Liver (tissue), 3 donors: ENCODE data around the gene LRMDA.

ENCODE experiments used
- ATF3 ChIP-seq: IDR thresholded peaks from 2 replicates; pipeline ENCODE4 v1.6.1; 2016; ENCODE audit warnings: antibody characterized with exemption
- FOXA1 ChIP-seq: IDR thresholded peaks from 2 replicates; pipeline ENCODE4 v1.6.1; 2016; ENCODE audit warnings: antibody characterized with exemption
- GABPA ChIP-seq, 2 donors: IDR thresholded peaks in 1 of 2; conservative IDR thresholded peaks in 1 of 2; 2 replicates each; pipeline ENCODE4 v1.6.1; 2016; ENCODE audit warnings: antibody characterized with exemption in 2 of 2, mild to moderate bottlenecking in 1 of 2, moderate library complexity in 1 of 2
- HNF4A ChIP-seq, 2 donors: conservative IDR thresholded peaks; 2 replicates each; pipeline ENCODE4 v1.6.1; 2016; ENCODE audit warnings: antibody characterized with exemption in 2 of 2, mild to moderate bottlenecking in 2 of 2
- JUND ChIP-seq, 2 donors: IDR thresholded peaks; 2 replicates each; pipeline ENCODE4 v1.6.1; 2016; ENCODE audit warnings: antibody characterized with exemption in 2 of 2
- RAD21 ChIP-seq, 2 donors: IDR thresholded peaks; 2 replicates each; pipeline ENCODE4 v1.6.1; 2016; ENCODE audit warnings: antibody characterized with exemption in 2 of 2, mild to moderate bottlenecking in 2 of 2
- REST ChIP-seq: IDR thresholded peaks from 2 replicates; pipeline ENCODE4 v1.6.1; 2016; ENCODE audit warnings: antibody characterized with exemption, mild to moderate bottlenecking
- RXRA ChIP-seq, 2 donors: IDR thresholded peaks; 2 replicates each; pipeline ENCODE4 v1.6.1; 2017 to 2018; ENCODE audit warnings: antibody characterized with exemption in 2 of 2, mild to moderate bottlenecking in 1 of 2
- SP1 ChIP-seq: IDR thresholded peaks from 2 replicates; pipeline ENCODE4 v1.6.1; 2018; ENCODE audit warnings: antibody characterized with exemption, mild to moderate bottlenecking
- TAF1 ChIP-seq: conservative IDR thresholded peaks from 2 replicates; pipeline ENCODE4 v1.6.1; 2016; ENCODE audit warnings: antibody characterized with exemption, mild to moderate bottlenecking
- YY1 ChIP-seq: IDR thresholded peaks from 2 replicates; pipeline ENCODE4 v1.6.1; 2016; ENCODE audit warnings: antibody characterized with exemption, mild to moderate bottlenecking
- TF ChIP-seq, protein P1 (sequence below): IDR thresholded peaks from 2 replicates; pipeline ENCODE4 v1.6.1; 2016; ENCODE audit warnings: antibody characterized with exemption
- TF ChIP-seq, protein P2 (sequence below): fragments of 150-350 bp; IDR thresholded peaks from 2 replicates; pipeline ENCODE4 v1.5.1; 2017; ENCODE audit warnings: improper control_type of control experiment, low read depth, low read length; ENCODE audit not compliant: missing input control
- donor health status: healthy.
- donor health status: healthy.

DNA sequence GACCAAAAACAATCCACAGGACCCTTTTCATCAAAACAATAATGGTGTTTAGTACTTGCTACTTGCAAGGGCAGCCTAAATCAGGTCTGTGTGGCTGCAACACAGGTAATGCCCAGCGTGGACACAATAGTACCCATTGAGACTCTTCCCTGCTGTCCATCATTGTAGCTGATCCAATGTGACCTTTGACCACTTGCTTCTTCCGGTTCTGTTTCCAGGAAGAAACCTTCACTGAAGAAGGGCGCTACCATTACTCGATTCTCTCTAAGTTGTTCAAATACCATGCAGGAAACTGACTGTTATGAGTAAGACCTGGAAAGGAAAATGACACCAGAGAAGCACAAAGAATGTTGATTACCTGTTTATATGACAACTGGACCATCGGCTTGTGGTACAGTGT is 1128.9 kb downstream of the LRMDA start:
- no peak for TF ChIP-seq REST
- no peak for TF ChIP-seq HNF4A (conservative IDR thresholded peaks at IDR 0.05)
- TF ChIP-seq, protein P1, sequence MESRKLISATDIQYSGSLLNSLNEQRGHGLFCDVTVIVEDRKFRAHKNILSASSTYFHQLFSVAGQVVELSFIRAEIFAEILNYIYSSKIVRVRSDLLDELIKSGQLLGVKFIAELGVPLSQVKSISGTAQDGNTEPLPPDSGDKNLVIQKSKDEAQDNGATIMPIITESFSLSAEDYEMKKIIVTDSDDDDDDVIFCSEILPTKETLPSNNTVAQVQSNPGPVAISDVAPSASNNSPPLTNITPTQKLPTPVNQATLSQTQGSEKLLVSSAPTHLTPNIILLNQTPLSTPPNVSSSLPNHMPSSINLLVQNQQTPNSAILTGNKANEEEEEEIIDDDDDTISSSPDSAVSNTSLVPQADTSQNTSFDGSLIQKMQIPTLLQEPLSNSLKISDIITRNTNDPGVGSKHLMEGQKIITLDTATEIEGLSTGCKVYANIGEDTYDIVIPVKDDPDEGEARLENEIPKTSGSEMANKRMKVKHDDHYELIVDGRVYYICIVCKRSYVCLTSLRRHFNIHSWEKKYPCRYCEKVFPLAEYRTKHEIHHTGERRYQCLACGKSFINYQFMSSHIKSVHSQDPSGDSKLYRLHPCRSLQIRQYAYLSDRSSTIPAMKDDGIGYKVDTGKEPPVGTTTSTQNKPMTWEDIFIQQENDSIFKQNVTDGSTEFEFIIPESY = no peak
- TF ChIP-seq, protein P2, sequence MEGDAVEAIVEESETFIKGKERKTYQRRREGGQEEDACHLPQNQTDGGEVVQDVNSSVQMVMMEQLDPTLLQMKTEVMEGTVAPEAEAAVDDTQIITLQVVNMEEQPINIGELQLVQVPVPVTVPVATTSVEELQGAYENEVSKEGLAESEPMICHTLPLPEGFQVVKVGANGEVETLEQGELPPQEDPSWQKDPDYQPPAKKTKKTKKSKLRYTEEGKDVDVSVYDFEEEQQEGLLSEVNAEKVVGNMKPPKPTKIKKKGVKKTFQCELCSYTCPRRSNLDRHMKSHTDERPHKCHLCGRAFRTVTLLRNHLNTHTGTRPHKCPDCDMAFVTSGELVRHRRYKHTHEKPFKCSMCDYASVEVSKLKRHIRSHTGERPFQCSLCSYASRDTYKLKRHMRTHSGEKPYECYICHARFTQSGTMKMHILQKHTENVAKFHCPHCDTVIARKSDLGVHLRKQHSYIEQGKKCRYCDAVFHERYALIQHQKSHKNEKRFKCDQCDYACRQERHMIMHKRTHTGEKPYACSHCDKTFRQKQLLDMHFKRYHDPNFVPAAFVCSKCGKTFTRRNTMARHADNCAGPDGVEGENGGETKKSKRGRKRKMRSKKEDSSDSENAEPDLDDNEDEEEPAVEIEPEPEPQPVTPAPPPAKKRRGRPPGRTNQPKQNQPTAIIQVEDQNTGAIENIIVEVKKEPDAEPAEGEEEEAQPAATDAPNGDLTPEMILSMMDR = no peak
- no peak for TF ChIP-seq JUND (IDR thresholded peaks at IDR 0.05)
- TF ChIP-seq YY1 = no peak
- TF ChIP-seq ATF3 = no peak
- TF ChIP-seq RAD21 (IDR thresholded peaks at IDR 0.05) = no peak
- TF ChIP-seq GABPA (IDR thresholded peaks at IDR 0.05 in 1 of 2, conservative IDR thresholded peaks at IDR 0.05 in 1 of 2) = no peak
- no peak for TF ChIP-seq TAF1
- TF ChIP-seq SP1 = no peak
- TF ChIP-seq RXRA (IDR thresholded peaks at IDR 0.05) = no peak
- no peak for TF ChIP-seq FOXA1
